ENCODE measurements around the gene CPED1.

CPED1 gene

DNA sequence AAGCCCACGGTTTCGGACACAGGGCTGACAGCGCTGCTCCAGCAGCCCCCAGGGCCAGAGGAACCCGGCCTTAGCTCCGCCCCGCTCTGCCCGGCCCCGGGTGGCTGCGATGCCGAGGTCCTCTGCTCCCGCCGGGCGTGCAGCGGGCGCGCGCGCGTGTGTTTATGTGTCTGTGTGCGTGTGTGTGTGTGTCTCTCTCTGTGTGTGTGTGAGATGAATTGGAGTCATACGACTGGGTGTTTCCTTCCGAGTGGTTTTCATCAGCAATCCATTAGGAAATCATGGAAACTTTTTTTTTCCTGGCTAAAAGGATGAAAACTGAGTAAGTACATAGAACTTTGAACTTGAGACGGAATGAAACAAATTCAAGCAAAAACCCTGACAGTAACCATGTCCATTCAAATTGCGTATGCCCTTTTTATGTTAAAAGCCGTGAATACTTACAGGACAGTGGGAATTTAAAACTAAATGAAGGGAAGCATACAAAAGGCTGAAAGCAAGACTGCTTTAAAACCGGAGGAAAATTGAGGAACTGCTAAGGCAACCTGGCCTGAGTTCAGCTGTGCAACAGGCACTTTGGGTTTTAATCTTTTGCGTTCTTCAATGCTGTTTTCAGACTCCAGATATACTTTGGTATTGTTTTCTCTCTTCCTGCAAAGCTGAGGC, at the start of gene CPED1:
Gene CPED1 (plus strand): TSS at position 121 of the 666 bp plus-strand sequence. CDS start 911 bp downstream, outside the sequence.
- no peak for FAIRE-seq

DNA sequence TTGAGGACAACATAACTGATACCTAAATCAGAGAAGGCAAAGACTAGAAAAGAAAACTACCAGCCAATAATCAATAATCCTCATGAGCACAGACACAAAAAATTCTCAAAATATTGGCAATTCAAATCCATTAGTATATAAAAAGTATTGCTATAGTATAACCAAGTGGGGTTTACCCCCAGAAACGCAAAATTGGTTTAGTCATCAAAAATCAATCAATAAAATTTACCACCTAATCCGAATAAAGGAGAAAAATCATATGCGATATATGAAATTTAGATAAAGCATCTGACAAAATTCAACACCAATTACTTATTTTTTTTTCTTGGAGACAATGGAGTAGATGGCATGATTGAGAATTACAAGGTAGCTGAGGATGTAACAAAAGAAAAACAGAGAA, 49.2 kb upstream of the CPED1 start:
- no peak for FAIRE-seq

DNA sequence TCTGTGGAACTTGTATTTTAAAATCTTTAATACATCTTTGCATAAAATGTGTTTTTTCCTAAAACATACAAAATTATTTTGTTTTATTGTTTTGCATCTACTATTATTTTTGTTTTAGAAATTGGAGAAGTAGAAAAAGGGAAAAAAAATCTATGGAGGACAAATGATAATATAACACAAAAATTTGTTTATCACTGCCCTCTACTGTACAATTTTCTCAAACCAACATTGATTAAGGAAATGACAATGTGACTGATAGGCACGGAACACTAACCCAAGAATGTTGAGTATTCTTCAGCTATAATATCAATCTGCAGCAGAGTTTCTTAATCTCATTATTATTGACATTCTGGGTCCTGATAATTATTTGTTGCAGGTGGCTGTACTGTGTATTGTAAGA, 47.4 kb upstream of the CPED1 start:
- FAIRE-seq, result peak; percentile 94

DNA sequence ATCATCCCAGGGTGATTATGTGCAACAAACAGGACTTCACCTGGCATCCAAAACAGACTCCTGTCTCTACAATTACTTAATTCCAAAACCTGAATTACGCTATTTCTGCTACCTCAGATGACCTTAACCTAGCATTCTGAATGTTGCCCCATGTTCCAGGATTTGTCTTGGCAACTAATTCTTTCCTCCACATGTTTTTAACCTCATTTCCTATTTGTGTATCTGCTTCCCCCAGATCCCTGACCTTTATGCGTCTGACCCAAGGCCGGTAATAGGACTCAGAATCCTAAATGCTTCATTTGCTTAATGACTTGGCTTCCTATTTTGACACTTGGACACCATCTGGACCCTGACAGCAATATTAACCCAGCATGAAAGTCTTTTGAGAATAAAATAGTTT, 46.7 kb upstream of the CPED1 start:
- no peak for FAIRE-seq

DNA sequence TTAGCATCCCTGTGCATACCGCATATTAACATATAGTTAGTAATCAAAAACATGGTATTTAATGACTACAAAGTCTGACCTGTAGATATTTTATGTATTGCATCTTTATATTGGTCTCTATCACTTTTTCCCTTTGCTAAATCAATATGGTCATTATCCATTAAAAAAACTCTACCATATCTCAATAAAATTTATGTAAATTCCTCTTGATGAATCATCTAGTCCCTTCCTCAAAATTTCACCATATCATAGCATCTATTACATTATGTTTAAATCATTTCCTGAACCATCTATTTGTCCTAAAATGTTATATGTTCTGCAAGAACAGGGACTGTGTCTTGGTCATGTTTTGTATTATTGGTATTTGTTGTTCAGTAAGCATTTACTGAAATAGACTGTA, 45.6 kb upstream of the CPED1 start:
- no peak for FAIRE-seq

DNA sequence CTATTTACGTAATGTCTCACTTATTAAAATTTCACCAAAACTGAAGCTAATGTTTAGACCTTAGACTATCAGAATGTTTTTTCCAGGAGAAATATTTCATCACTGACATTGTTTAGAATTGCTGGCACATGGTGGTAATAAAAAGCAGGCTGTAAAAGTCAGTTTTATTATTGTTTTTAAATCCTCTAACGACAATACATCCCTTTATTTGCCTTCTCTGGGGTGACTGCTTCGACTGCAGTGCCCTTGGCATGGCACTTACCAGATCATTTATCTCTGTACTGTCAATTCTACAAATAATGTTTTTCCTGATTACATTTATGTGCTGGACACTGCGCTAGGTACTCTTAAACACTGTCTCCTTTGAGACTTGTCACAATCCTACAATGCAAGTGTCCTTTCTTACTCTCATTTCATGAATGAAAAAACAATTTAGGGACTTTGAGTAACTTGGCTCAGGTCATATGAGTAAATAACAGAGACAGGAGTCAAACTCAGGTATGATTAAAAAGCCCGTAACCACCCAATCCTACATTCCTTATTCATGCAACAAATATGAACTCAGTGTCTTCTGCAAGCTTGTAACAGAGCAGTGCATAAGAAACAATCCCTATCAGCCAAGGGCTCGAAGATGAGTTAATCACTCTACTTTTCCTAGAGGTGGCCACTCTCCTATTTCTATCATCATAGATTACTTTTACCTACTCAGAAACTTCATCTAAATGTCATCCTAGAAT, 43.5 kb upstream of the CPED1 start:
- FAIRE-seq, result no peak

DNA sequence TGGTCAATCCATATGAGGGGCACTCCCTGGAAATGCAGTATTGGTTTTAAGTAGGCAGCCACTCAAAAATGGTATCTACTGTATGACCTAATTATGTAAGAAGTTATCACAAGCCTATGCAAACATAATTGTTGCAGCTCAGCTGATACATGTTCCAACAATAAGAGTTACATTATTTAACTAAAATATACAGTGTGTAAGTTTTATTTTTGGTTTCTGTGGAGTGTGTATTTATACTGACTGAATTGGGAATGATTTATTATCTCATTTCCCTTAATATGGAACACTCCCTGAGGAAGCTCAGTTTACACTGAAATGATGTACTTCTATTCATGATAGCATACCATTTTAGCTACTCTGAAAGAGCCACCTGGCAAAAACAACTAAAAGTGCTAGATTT, 40.5 kb upstream of the CPED1 start:
- no peak for FAIRE-seq

DNA sequence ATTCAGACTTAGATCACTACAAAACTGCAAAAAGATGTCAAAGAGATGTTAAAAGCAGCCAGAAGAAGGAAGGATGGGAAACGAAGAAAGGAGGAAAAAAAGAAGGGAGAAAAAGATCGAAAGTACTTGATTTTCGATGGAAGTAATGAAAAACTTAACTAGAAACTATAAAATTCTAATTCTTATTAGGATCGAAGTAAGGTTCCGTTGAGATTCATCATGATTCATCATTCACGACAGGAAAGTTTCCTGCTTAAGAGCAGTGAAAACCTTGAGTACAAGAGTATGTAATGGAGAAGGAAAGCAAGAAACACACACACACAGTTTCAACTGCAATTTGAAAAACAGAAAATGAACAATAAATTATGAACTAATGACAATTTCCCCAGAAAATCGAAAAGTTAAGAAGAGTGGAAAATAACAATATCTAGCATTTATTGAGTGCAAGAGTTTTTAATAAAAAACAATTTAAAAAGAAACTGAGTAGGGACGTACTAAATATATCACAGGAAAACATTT, 39.1 kb upstream of the CPED1 start:
- no peak for FAIRE-seq

DNA sequence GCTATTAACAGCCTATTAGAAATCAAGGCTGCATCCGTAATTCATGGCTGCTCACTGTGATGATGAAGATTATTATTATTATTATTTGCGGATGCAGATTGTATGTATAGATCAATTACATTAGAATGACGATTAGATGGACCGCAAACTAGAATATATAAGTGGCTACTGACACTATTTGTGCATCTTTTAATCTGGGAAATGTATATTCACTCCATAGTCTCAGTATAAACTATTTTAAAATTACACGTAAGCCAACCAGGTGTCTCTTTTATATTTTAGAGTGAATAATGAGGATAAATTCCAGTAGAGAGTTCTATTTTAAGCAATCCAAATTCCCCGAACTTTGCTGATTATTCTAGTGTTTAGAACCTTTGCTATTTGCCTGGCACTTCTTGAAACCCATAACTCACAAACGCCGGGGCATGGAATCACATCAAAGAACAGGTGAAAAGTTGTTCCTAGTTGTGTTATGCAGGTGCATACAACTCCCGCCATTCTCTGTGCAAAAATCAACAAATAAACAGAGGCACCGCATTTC, 38.4 kb upstream of the CPED1 start:
- FAIRE-seq, result no peak

DNA sequence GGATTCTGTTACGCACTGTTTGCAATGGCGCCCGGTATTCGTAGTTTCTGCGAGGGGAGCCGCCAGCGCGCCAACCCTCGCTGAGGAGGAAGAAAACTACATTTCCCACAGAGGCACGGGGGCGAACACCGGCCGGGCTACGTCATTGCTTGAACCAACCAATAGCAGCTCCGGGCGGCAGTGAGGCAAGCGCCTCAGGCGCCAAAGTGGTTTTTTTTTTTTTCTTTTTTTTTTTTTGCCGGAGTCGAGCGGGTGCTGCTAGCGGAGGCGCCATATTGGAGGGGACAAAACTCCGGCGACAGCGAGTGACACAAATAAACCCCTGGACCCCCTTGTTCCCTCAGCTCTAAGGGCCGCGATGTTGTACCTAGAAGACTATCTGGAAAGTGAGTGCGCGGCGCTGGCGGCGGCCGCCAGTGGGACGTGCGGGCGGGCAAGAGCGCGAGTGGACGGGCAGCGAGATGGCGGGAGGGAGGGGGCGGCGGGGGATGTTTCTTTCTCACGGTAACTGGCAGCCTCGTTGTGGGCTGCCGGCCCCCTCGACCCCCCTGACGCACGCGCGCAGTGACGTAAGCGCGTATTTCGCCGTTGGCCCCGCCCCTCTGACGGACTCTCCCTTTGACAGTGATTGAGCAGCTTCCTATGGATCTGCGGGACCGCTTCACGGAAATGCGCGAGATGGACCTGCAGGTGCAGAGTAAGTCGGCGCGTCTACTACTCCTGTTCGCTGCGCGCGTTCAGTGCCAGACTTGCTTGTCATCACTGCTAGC, 37.8 kb upstream of the CPED1 start, which contains the start of gene ING3:
Gene ING3 (plus strand): TSS at position 239 of the 770 bp plus-strand sequence. CDS start 120 bp downstream, at position 359.
- peak; percentile 55 for FAIRE-seq

DNA sequence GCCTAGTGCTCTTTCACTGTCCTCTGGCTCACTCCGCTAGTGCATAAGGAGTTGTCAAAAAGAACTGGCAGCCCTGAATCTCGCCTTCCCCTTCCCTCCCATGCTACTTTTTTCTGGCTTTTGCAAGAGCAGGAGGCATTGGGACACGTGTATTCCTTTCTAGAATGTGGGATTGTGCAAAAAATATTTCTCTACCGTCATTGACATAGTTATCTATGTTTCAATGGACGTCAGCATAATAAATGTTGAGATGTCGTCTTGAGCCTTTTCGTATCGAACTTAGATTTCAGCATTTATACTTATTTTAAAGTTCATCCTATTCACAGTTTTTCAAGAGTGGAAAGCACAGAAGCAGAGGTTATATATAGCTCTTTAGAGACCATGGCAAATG, 37.2 kb upstream of the CPED1 start:
- FAIRE-seq, result no peak

DNA sequence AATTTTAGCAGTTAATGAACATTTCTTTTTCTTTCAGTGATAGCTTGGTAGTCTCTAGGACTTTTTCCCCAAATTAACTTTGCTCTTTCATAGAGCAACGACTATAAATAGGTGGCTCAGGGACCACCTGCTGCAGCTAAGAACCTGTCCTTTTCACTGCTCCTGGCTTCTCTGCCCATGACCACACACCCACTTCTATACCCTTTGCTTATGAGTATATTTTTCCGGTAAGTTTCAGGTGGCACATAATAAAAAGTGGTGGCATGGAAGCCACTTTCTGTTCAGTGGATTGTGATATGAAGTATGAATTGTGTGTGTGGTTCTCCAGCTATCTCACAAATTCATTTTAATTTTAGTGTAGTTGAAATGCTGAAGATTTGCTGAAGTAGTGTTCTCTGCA, 36.7 kb upstream of the CPED1 start:
- no peak for FAIRE-seq

DNA sequence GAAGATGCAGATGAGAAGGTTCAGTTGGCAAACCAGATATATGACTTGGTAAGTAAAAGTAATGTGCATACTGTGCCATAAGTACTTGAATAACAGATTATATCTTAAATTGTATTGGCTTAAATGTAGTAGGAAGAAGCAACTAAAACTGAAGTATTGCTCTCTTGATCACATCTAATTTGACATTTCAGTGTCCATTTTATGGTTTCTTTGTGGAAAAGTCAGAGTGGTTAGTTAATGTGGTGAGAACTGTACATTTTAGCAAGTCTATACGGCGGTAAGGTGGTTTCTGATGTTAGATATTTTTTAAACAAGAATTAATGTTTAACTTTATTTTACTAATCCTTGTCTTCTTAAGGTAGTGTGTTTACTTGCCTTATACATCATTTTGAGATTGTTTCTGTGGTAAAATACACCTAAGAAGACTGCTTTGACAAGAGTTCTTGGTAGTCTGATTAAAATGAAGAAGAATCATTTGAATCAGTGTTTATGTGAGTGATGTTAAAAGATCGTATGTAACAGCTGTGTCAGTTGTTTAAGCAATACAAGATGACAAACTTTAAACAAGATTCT, 32.8 kb upstream of the CPED1 start:
- no peak for FAIRE-seq

DNA sequence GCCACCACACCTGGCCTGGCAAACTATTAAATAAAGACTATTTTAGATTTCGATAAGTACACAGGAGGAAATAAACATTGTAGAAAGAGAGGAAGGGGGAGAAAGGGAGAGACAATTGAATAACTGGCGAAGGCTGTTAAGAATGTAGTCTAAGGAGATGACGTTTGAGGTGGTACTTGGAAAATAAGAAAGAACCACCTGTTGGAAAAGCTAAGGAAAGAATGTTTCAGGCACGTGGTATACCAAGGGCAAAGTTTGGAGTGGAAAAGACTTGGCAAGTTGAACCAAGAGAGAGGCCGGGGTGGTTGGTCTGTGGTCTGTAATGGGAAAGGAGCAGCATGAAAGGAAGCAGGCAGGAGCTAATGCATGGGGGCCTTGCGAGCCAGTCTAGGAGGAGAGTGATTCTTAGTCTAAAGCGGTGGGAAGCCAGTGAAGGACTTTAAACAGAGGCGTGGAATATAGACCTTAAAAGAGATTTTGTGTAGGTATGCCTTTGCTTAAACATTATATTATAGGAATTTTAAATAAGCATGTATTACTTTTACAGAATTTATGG, 28.5 kb upstream of the CPED1 start:
- FAIRE-seq, result no peak

DNA sequence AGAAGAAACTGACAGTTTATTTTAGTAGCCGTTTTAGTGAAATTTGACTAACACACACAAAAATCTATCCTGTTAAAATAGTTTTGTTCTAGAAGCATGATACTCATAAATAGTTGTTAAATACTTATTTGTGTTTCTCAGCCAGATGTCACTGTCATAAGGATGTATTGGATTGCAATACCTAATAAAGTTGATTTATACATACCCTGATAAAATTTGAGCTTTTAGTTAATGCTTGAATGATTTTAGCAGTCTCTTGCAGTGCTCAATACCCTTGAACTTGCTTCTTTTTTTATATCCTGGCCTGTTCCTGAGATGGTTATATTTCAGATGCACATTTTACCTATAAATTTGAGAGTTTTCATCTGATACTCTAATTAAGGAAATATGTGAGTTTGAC, 27.8 kb upstream of the CPED1 start:
- no peak for FAIRE-seq

DNA sequence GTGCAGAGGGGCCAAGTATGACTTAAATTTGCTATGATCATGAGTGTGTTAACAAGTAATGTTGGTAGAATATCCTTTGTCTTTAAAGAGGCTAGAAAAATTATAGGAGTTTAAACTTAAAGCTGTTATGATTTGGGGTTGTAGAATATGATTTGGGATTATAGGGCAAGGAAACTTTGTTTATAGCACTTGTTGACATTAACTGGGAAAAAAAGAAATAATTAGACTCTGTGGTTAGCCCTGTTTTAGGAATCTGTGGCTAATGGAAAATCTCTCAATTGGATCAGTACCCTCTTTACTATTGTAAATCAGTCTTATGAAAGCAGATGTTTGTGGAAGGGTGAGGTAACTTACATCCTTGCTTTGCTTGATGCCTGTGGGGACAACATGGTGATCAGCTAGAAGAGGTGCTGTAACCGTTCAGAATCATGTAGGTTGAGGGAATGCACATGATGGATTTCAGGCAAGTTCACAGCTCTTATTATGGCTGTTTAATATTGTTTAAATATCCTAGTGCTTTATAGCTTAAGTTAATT, 26.8 kb upstream of the CPED1 start:
- no peak for FAIRE-seq

DNA sequence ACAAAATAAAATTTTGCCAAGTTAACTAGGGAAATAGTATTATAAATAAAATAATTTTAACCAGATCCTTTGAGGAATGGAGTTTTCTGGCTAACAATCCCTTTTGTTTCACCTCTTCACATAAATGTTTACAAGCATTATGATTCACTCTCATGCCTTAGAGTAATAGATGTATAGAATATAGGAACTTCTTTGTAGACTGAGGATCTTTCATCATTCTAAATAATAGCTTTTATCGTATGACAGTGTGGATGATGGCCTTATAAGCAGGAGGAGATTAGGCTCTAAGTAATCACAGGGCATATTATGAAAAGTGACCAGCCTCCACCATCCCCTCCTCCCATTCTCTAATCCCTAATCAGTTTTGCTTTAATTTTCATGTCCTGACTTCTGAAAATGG, 24.4 kb upstream of the CPED1 start:
- no peak for FAIRE-seq

DNA sequence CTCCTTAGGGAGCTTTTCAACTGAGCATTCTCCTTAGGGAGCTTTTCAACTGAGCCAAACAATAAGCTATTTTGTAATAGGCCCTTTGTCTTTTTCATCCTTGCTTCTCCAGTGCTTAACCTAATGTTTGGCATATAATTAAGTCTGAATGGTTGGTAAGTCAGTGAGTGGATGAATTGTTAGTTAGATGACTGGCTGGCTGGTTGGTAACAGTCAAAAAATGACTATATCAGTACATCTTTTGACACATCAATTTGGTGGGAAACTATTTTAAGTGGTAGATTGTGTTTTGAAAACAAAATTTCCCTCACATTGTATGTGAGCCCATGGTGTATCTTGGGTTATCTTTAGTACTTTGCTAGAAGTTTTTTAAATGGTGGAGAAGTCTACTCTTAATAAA, 21.6 kb upstream of the CPED1 start:
- FAIRE-seq, result no peak

DNA sequence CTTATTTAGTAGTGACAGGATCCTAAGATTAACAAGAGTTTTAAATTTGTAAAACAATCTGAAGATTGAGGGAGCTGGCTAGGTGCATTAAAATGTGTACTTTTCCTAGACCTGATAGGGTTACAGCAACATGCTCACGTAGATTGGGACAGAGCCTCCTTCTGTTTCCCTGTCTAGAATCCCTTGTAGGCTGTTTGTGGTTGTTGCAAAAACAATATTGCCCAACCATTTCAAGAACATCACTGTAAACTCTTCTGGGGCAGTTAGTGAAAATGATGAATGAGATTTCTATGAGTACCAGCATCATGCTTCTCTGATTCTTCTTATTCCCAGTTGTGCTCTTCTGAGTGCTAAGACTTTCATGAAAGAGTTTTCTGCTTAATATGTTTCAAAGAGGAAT, 14.7 kb upstream of the CPED1 start:
- FAIRE-seq, result no peak

DNA sequence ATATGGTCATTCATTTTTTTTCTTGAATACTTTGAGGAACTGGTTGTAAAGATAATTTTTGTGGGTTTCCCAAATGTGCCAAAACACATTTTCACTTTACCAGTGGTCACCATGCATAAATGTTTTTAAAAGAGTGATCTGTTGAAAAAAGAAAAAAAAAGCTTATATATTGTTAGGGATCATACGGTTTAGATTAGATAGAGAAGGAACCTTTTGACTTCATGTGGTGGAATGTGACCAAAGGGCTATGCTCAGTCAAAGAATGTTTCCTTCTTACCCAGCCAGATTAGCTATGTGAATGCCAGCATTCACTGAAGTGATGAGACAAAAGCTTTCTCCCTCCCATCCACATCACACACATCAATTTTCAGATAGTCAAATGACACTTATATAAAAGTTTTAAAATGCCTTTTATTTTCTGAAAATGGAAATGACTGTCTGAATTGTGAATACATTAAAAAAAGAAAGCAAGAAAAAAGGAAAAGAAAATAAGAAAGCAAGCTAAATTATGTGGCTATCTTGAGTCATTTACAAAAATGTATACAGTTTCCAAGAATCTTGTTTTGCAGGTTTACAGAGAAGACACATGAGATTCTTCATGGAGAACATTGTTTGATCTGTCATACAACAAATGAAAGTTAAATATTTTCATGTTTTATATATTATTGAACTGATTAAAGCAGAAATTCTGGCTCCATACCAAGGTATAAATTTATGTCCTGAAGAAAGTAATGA, 8.6 kb upstream of the CPED1 start:
- FAIRE-seq, result no peak

DNA sequence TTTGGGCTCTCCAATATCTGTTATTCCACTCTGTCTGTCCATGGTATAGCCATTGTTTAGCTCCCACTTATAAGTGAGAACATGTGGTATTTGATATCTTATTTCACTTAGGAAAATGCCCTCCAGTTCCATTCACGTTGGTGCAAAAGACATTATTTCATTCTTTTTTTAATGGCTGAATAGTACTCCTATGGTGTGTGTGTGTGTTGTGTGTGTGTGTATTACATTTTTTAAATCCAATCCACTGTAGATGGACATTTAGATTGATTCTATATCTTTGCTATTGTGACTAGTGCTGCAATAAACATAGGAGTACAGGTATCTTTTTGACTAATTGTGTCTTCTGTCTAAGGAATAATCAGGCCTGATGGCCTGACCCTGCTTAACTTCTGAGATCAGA, 7.4 kb upstream of the CPED1 start:
- no peak for FAIRE-seq
